Stomach (tissue), 4 donors: ENCODE results near the gene MYO18B.

Source experiments
- EP300 ChIP-seq: sonication (generic); formaldehyde crosslinking; IDR thresholded peaks from one replicate; pipeline ENCODE4 v1.6.1; 2017; ENCODE audit warnings: antibody characterized with exemption
- POLR2A ChIP-seq, 4 donors: fragments of 450-650 bp; IDR thresholded peaks; one replicate each; pipeline ENCODE4 v1.6.1; 2016; ENCODE audit warnings: antibody characterized with exemption in 4 of 4, control low read depth in 2 of 4, mild to moderate bottlenecking in 1 of 4, moderate library complexity in 1 of 4
- POLR2AphosphoS5 ChIP-seq, 3 donors: sonication (generic); formaldehyde crosslinking; IDR thresholded peaks; one replicate each; pipeline ENCODE4 v1.6.1; 2016; ENCODE audit warnings: antibody characterized with exemption in 3 of 3
- TF ChIP-seq, protein P1 (sequence below), 7 experiments: fragments of 450-650 bp in 4 of 7; fragments of 200-600 bp in 3 of 7; sonication (generic) in 3 of 7; IDR thresholded peaks; one replicate each; pipeline ENCODE4 v1.5.1; 2016 to 2019; ENCODE audit warnings: antibody characterized with exemption in 7 of 7, control low read depth in 2 of 7, mild to moderate bottlenecking in 1 of 7

DNA sequence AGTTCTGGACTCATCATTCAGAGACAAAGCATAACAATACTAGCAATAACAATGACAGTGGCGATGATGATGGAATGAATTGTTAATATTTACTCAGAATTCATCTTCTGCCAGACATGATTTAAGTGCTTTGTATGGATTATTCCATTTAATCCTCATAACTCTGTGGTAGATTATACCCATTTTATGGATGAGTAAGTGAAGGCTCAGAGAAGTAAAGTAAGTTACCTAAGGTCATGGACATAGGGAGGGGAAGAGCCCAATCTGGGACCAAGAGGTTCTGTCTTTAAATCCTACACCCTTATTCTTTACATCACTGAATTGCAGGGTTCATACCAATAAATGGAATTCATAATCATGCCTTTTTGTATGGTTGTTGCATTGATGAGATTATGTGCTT lies 72.7 kb downstream of the MYO18B start:
- TF ChIP-seq, protein P1, sequence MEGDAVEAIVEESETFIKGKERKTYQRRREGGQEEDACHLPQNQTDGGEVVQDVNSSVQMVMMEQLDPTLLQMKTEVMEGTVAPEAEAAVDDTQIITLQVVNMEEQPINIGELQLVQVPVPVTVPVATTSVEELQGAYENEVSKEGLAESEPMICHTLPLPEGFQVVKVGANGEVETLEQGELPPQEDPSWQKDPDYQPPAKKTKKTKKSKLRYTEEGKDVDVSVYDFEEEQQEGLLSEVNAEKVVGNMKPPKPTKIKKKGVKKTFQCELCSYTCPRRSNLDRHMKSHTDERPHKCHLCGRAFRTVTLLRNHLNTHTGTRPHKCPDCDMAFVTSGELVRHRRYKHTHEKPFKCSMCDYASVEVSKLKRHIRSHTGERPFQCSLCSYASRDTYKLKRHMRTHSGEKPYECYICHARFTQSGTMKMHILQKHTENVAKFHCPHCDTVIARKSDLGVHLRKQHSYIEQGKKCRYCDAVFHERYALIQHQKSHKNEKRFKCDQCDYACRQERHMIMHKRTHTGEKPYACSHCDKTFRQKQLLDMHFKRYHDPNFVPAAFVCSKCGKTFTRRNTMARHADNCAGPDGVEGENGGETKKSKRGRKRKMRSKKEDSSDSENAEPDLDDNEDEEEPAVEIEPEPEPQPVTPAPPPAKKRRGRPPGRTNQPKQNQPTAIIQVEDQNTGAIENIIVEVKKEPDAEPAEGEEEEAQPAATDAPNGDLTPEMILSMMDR (IDR thresholded peaks at IDR 0.05) = no peak
- no peak for TF ChIP-seq POLR2A (IDR thresholded peaks at IDR 0.05)
- TF ChIP-seq POLR2AphosphoS5 (IDR thresholded peaks at IDR 0.05) = no peak
- TF ChIP-seq EP300 = no peak
